IMR-90 (cell line): ENCODE measurements around the gene IFNLR1. TPM values are rescaled to one million over a fixed set of nuclear protein-coding genes. Genes with fewer than 3 reads are reported as not detected.

Experiments used
- ATAC-seq: fragments of 200-7000 bp; cut with Tn5 transposase; 2 replicates; pipeline ENCODE4 v1.9.1; 2020; ENCODE audit warnings: low read depth, mild to moderate bottlenecking, moderate library complexity
- BruUV-seq: library from RNA; stranded (reverse); fragments of 400-500 nt; replicated peaks from 2 replicates; lab custom pipeline; 2021; lab: Mats Ljungman, UMichigan
- CTCF ChIA-PET: fragments of 300-600 bp; formaldehyde crosslinking; extraction: SDS; loops from one replicate; lab custom pipeline; 2021; ENCODE audit warnings: antibody characterized with exemption; lab: Yijun Ruan, JAX
- POLR2A ChIA-PET: fragments of 300-600 bp; sonication (Branson Sonifier 250); formaldehyde crosslinking; loops from one replicate; lab custom pipeline; 2022; ENCODE audit warnings: antibody characterized with exemption; ENCODE audit not compliant: unreplicated experiment; lab: Charles Lee
- DNase-seq: peaks from one replicate; pipeline ENCODE4 v3.0.0; 2013
- H2AFZ ChIP-seq: replicated peaks from 2 replicates; pipeline ENCODE3; 2013; ENCODE audit warnings: low read length, mild to moderate bottlenecking; ENCODE audit not compliant: poor library complexity
- H2AK5ac ChIP-seq: 2 replicates; pipeline ENCODE4 v1.6.1; 2013; ENCODE audit warnings: low read depth, low read length, inconsistent platforms
- H2AK9ac ChIP-seq: replicated peaks from 2 replicates; pipeline ENCODE3; 2013; ENCODE audit warnings: mild to moderate bottlenecking, low read depth, low read length, moderate library complexity; ENCODE audit not compliant: poor library complexity
- H2BK120ac ChIP-seq: 2 replicates; pipeline ENCODE4 v1.6.1; 2013; ENCODE audit warnings: low read depth, low read length, inconsistent platforms
- H2BK15ac ChIP-seq: 3 replicates; pipeline ENCODE4 v1.6.1; 2013; ENCODE audit warnings: low read depth, low read length, inconsistent platforms
- H2BK20ac ChIP-seq: 2 replicates; pipeline ENCODE4 v1.6.1; 2013; ENCODE audit warnings: low read depth, mild to moderate bottlenecking, inconsistent platforms, low read length, moderate library complexity
- H2BK5ac ChIP-seq: 2 replicates; pipeline ENCODE4 v1.6.1; 2013; ENCODE audit warnings: mild to moderate bottlenecking, low read depth, low read length, inconsistent platforms; ENCODE audit not compliant: poor library complexity, severe bottlenecking
- H3K14ac ChIP-seq: replicated peaks from 2 replicates; pipeline ENCODE4 v1.6.1; 2013; ENCODE audit warnings: low read depth, low read length, inconsistent platforms
- H3K18ac ChIP-seq: 2 replicates; pipeline ENCODE4 v1.6.1; 2013; ENCODE audit warnings: low read depth, low read length, control low read depth
- H3K23ac ChIP-seq: 2 replicates; pipeline ENCODE4 v1.6.1; 2013; ENCODE audit warnings: low read depth, low read length, inconsistent platforms
- H3K27ac ChIP-seq: 2 replicates; pipeline ENCODE4 v1.5.1; 2013; ENCODE audit warnings: mild to moderate bottlenecking, control low read depth, low read length; ENCODE audit not compliant: insufficient read depth
- H3K27me3 ChIP-seq: 2 replicates; pipeline ENCODE4 v1.6.1; 2013; ENCODE audit warnings: low read length; ENCODE audit not compliant: control insufficient read depth, insufficient read depth
- H3K36me3 ChIP-seq: 2 replicates; pipeline ENCODE4 v1.6.1; 2013; ENCODE audit warnings: low read length, mixed read lengths; ENCODE audit not compliant: control insufficient read depth, insufficient read depth
- H3K4ac ChIP-seq: 2 replicates; pipeline ENCODE4 v1.6.1; 2013; ENCODE audit warnings: low read depth, low read length, inconsistent platforms
- H3K4me1 ChIP-seq: 2 replicates; pipeline ENCODE4 v1.6.1; 2013; ENCODE audit warnings: low read length, mixed read lengths; ENCODE audit not compliant: control insufficient read depth, insufficient read depth
- H3K4me2 ChIP-seq: 2 replicates; pipeline ENCODE4 v1.6.1; 2013; ENCODE audit warnings: low read depth, mild to moderate bottlenecking, control low read depth, low read length, moderate library complexity
- H3K4me3 ChIP-seq: 2 replicates; pipeline ENCODE4 v1.5.1; 2013; ENCODE audit warnings: low read depth, mild to moderate bottlenecking, control low read depth, low read length, moderate library complexity; ENCODE audit not compliant: insufficient read depth
- H3K56ac ChIP-seq: 2 replicates; pipeline ENCODE4 v1.6.1; 2013; ENCODE audit warnings: low read length, inconsistent platforms; ENCODE audit not compliant: insufficient read depth; ENCODE audit errors: extremely low read depth
- H3K79me1 ChIP-seq, 2 experiments: 2 replicates each; pipeline ENCODE4 v1.6.1; 2013; ENCODE audit warnings: low read length in 2 of 2, inconsistent platforms in 1 of 2, low read depth in 1 of 2
- H3K9ac ChIP-seq: 2 replicates; pipeline ENCODE4 v1.6.1; 2013; ENCODE audit warnings: low read depth, low read length, control low read depth
- H3K9me1 ChIP-seq: 2 replicates; pipeline ENCODE4 v1.6.1; 2013; ENCODE audit warnings: low read length, inconsistent platforms; ENCODE audit not compliant: insufficient read depth
- H3K9me3 ChIP-seq: 2 replicates; pipeline ENCODE4 v1.6.1; 2013; ENCODE audit warnings: low read length; ENCODE audit not compliant: control insufficient read depth, insufficient read depth
- H4K20me1 ChIP-seq: 2 replicates; pipeline ENCODE4 v1.6.1; 2013; ENCODE audit warnings: low read length, inconsistent platforms; ENCODE audit not compliant: insufficient read depth
- H4K5ac ChIP-seq: 2 replicates; pipeline ENCODE4 v1.6.1; 2013; ENCODE audit warnings: mild to moderate bottlenecking, low read depth, low read length, control low read depth
- H4K8ac ChIP-seq, 2 experiments: 2 replicates each; pipeline ENCODE4 v1.6.1; 2013; ENCODE audit warnings: low read depth in 2 of 2, low read length in 2 of 2, control low read depth in 1 of 2, inconsistent platforms in 1 of 2
- H4K91ac ChIP-seq: 2 replicates; pipeline ENCODE4 v1.6.1; 2013; ENCODE audit warnings: low read depth, low read length, inconsistent platforms; ENCODE audit not compliant: insufficient read depth
- CHD1 ChIP-seq: IDR thresholded peaks from 2 replicates; pipeline ENCODE4 v1.6.1; 2012; ENCODE audit warnings: low read depth, low read length, improper control_type of control experiment
- FOS ChIP-seq: fragments of 150-350 bp; IDR thresholded peaks from 2 replicates; pipeline ENCODE4 v1.6.1; 2016; ENCODE audit warnings: low read depth, low read length
- MAZ ChIP-seq: IDR thresholded peaks from 2 replicates; pipeline ENCODE4 v1.6.1; 2012; ENCODE audit warnings: low read depth, mild to moderate bottlenecking, low read length, improper control_type of control experiment, moderate library complexity, borderline replicate concordance
- MXI1 ChIP-seq: IDR thresholded peaks from 2 replicates; pipeline ENCODE4 v1.6.1; 2012; ENCODE audit warnings: low read depth, mild to moderate bottlenecking, low read length, moderate library complexity, borderline replicate concordance
- RAD21 ChIP-seq: IDR thresholded peaks from 2 replicates; pipeline ENCODE4 v1.6.1; 2012; ENCODE audit warnings: low read length, improper control_type of control experiment
- SMC3 ChIP-seq: fragments of 150-350 bp; IDR thresholded peaks from 2 replicates; pipeline ENCODE4 v1.6.1; 2016; ENCODE audit warnings: low read depth, mild to moderate bottlenecking, antibody characterized with exemption, low read length, moderate library complexity
- USF2 ChIP-seq: fragments of 150-350 bp; IDR thresholded peaks from 2 replicates; pipeline ENCODE4 v1.6.1; 2017; ENCODE audit warnings: mild to moderate bottlenecking, antibody characterized with exemption, low read length, low read depth
- WGBS, 2 experiments: methylation state at CpG; one replicate each; pipeline versions ENCODE4 v1.1.5 to v1.1.7; 2013; ENCODE audit warnings: missing lambda C conversion rate in 2 of 2; ENCODE audit not compliant: insufficient read length in 1 of 2; ENCODE audit errors: extremely low coverage in 2 of 2; 5-methylcytosine and 5-hydroxymethylcytosine counted together
- dilution Hi-C: fragments of 300-500 bp; cut with HindIII; formaldehyde crosslinking; loops from one replicate; pipeline ENCODE4 v1.14.3; 2018; ENCODE audit warnings: low sequenced_read_pairs; ENCODE audit not compliant: unreplicated experiment
- in situ Hi-C: fragments of 300-500 bp; cut with MboI; formaldehyde crosslinking; loops from 3 replicates; pipeline ENCODE4 v1.14.3; 2019; ENCODE audit warnings: low sequenced_read_pairs, inconsistent platforms, mixed read lengths
- intact Hi-C: fragments of 100-400 bp; cut with micrococcal nuclease; formaldehyde crosslinking; loops from 2 replicates; pipeline ENCODE4 v1.10.0; 2022
- polyA plus RNA-seq, 3 experiments: library from polyadenylated mRNA; depleted of rRNA; stranded (reverse); fragments of >200 nt; gene quantifications; 2 replicates each; pipeline ENCODE4 v1.2.3, GENCODE V29; 2012; ENCODE audit warnings: low replicate concordance in 1 of 3
- total RNA-seq: library from RNA; depleted of rRNA; stranded (reverse); fragments of >200 nt; gene quantifications from 2 replicates; pipeline ENCODE4 v1.2.3, GENCODE V29; 2012
- TF ChIP-seq, protein P1 (sequence below): fragments of 150-350 bp; IDR thresholded peaks from 2 replicates; pipeline ENCODE4 v1.6.1; 2016; ENCODE audit warnings: low read depth, mild to moderate bottlenecking, low read length, moderate library complexity, borderline replicate concordance

Gene IFNLR1
- total and polyA plus RNA-seq, 2 of the 4 experiments (the other 2 are of a cell fraction), result not detected

DNA sequence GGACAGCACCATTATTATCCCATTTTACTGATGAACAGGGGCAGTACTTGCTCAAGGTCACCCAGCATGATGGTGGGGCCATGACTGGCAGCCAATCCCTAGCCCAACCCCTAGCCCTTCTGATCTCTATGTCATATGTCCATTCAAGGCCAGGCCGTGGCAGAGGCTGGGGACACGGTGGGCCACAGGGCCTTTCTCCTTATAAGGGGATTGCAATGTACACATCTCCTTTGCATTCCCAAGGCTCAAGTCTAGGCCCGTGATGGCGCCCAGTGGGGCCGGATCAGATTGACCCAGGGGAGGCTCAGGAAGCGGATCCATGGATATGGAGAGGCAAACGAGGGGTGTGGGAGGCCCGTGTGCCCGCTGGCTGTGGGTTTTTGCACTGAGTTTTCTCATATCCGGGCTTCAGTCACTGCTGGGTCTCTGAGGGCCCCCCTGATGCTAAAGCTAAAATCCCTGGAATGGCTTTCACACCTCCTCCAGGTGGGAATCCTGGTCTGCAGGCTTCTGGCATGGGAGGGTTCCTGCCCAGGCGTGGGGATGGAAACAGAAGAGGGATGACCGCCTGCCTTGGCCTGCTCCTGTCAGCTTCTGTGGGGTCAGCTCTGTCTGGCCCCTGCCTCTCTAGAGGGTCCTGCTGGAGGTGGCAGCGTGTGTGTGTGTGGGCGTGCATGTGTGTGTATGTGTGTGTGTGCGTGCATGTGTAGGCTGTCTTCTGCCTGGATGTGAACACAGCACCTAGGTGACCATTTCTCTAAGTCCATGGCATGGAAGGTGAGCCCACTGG is 77.2 kb downstream of the IFNLR1 start:
- Histone ChIP-seq H3K4me1 (peaks cover 3% of the 10 kb centered on the region; the same call in 1 of the 2 replicates), H2BK15ac (no peak overlapping the region), H2BK120ac (no peak overlapping the region), H3K9me3 (no peaks in the 10 kb centered on the region), H3K14ac (no peak overlapping the region), H2AK5ac (no peak overlapping the region), H4K8ac (no peak overlapping the region), H2BK5ac (no peak overlapping the region), H3K4me2 (no peak overlapping the region), H3K9me1 (no peaks in the 10 kb centered on the region), H3K36me3 (no peaks in the 10 kb centered on the region), H3K27me3 (peaks cover 32% of the 10 kb centered on the region), H3K79me1 (no peaks in the 10 kb centered on the region), H2BK20ac (no peak overlapping the region), H4K5ac (no peak overlapping the region), H3K9ac (no peak overlapping the region), H3K18ac (no peak overlapping the region), H4K20me1 (no peaks in the 10 kb centered on the region), H3K4ac (no peak overlapping the region), H3K23ac (no peak overlapping the region), H4K91ac (no peak overlapping the region), H2AK9ac (no peak overlapping the region), H3K56ac (no peak overlapping the region), H2AFZ (no peak overlapping the region), H3K27ac (no peak overlapping the region), H3K4me3 (no peak overlapping the region)
- POLR2A ChIA-PET, result no interaction called here
- TF ChIP-seq SMC3, result no peak
- TF ChIP-seq, protein P1, sequence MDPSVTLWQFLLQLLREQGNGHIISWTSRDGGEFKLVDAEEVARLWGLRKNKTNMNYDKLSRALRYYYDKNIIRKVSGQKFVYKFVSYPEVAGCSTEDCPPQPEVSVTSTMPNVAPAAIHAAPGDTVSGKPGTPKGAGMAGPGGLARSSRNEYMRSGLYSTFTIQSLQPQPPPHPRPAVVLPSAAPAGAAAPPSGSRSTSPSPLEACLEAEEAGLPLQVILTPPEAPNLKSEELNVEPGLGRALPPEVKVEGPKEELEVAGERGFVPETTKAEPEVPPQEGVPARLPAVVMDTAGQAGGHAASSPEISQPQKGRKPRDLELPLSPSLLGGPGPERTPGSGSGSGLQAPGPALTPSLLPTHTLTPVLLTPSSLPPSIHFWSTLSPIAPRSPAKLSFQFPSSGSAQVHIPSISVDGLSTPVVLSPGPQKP, result no peak
- no peak for TF ChIP-seq MXI1
- no peak for TF ChIP-seq USF2
- TF ChIP-seq MAZ, result no peak
- no peak for TF ChIP-seq RAD21
- TF ChIP-seq CHD1, result no peak
- no peak for TF ChIP-seq FOS
- dilution Hi-C loops, result no loop called here
- no CpG with 5 or more reads among the region's 15 CpGs for WGBS, 2 experiments
- intact Hi-C loops, result no loop called here
- no peak for DNase-seq
- CTCF ChIA-PET, result no interaction called here
- no TSS peak for BruUV-seq
- in situ Hi-C loops, result no loop called here
- ATAC-seq, result no peak
